Uterus (tissue), 4 donors: ENCODE data around the gene ACTL10. TPM values are rescaled to one million over a fixed set of nuclear protein-coding genes. Genes with fewer than 3 reads are reported as not detected.

Experiments used
- DNase-seq, 2 donors: peaks; one replicate each; pipeline ENCODE4 v3.0.0-alpha.2; 2019 to 2020
- H3K27ac ChIP-seq, 2 donors: fragments of 200-600 bp; sonication (generic); 1 replicate in 1 of 2; 2 replicates in 1 of 2; pipeline ENCODE4 v1.5.1; 2016 to 2018
- H3K27me3 ChIP-seq, 2 donors: fragments of 200-600 bp; sonication (generic); one replicate each; pipeline ENCODE4 v1.5.1; 2018 to 2019; ENCODE audit warnings: control low read depth in 1 of 2
- H3K36me3 ChIP-seq, 2 donors: fragments of 200-600 bp; sonication (generic); one replicate each; pipeline ENCODE4 v1.5.1; 2019; ENCODE audit warnings: control low read depth in 1 of 2
- H3K4me1 ChIP-seq, 2 donors: fragments of 200-600 bp; sonication (generic); one replicate each; pipeline ENCODE4 v1.5.1; 2018 to 2019; ENCODE audit warnings: control low read depth in 1 of 2
- H3K4me3 ChIP-seq, 2 donors: fragments of 200-600 bp; sonication (generic); 1 replicate in 1 of 2; 2 replicates in 1 of 2; pipeline ENCODE4 v1.5.1; 2018 to 2019; ENCODE audit warnings: mild to moderate bottlenecking in 1 of 2
- H3K9me3 ChIP-seq, 2 donors: fragments of 200-600 bp; sonication (generic); one replicate each; pipeline ENCODE4 v1.5.1; 2019; ENCODE audit warnings: control low read depth in 1 of 2
- CTCF ChIP-seq, 4 experiments: fragments of 200-600 bp in 2 of 4; fragments of 450-650 bp in 2 of 4; sonication (generic) in 2 of 4; IDR thresholded peaks; one replicate each; pipeline ENCODE4 v1.5.1; 2016 to 2019; ENCODE audit warnings: antibody characterized with exemption in 4 of 4, mild to moderate bottlenecking in 2 of 4, moderate library complexity in 1 of 4
- POLR2A ChIP-seq, 2 donors: fragments of 450-650 bp; IDR thresholded peaks; one replicate each; pipeline ENCODE4 v1.6.1; 2016; ENCODE audit warnings: antibody characterized with exemption in 2 of 2, mild to moderate bottlenecking in 1 of 2, moderate library complexity in 1 of 2
- intact Hi-C: fragments of 100-400 bp; cut with DNase I; formaldehyde crosslinking; loops from one replicate; pipeline ENCODE4 v1.15.1; 2023; ENCODE audit warnings: low total_unique reads
- total RNA-seq, 4 donors: library from RNA; depleted of rRNA in 3 of 4; stranded (reverse); fragments of >200 nt in 3 of 4; gene quantifications; one replicate each; pipeline versions ENCODE4 v1.1.0 to v1.2.4, GENCODE V29; 2014 to 2023
- donor health status: DM: yes; HTN: yes; CAD: no.

The ACTL10 gene
- total RNA-seq, 4 donors from 2014 or later: 1.4 to 4.4 (median 1.9) TPM; not detected in 1

- Histone ChIP-seq H3K4me1 (peaks cover 7 to 12% of the 10 kb centered on the region in 2 donors), H3K36me3 (no peaks in the 10 kb centered on the region), H3K27me3 (no peaks in the 10 kb centered on the region), H3K27ac (no peak overlapping the region), H3K9me3 (no peaks in the 10 kb centered on the region), H3K4me3 (no peak overlapping the region)
- intact Hi-C loops: no loop called here
- no peak for TF ChIP-seq CTCF (IDR thresholded peaks at IDR 0.05)
- no peak for TF ChIP-seq POLR2A (IDR thresholded peaks at IDR 0.05)
- DNase-seq: peak in 1 of 2 donors; percentile 37
Measured at GRCh38 chr20:33677991-33678702, 11.4 kb downstream of the ACTL10 start.

DNA sequence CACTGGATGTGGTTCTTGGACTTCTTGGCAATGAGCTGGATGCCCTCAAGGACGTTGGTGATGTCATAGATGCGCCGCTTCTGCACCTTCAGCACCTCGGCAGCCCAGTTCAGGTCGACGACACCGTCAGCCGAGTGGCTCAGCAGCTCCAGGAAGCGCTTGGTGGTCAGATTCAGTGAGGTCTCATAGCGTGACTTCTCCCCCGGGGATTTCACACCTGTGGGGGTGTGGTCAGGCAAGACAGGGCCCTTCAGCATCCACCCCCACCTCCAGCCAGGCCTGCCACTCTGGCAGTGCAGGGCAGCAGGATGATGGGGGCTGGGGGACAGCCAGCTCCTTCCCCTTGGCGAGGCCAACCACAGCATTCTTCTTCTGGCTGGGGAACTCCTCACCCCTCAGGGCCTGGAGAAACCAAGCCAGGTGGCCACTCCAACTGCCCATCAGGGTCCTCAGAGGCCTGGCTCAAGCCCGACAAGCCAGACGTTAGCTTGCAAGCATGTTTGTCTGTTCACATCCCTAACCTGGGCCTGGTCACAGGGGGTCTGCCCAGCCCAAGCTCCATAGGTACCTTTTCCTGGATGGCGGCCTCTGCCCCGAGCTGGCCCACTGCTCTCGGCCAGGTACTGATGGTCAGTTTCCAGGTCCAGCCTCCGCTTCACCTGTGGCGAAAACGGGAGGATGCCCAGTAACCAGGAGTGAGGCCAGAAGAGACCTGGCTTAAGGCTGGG, 13.2 kb downstream of the ACTL10 start:
- Histone ChIP-seq H3K27ac (no peak overlapping the region), H3K9me3 (no peaks in the 10 kb centered on the region), H3K4me1 (peaks cover 7 to 9% of the 10 kb centered on the region in 2 donors), H3K27me3 (no peaks in the 10 kb centered on the region), H3K36me3 (no peaks in the 10 kb centered on the region), H3K4me3 (no peak overlapping the region)
- DNase-seq: no peak
- intact Hi-C loops: no loop called here
- TF ChIP-seq POLR2A (IDR thresholded peaks at IDR 0.05): no peak
- TF ChIP-seq CTCF (IDR thresholded peaks at IDR 0.05): no peak

GRCh38 chr20:33680686-33681085, 13.9 kb downstream of the ACTL10 start:
- DNase-seq: no peak
- intact Hi-C loops: no loop called here
- H3K4me3 ChIP-seq: no peak overlapping the region
- no peak for TF ChIP-seq POLR2A (IDR thresholded peaks at IDR 0.05)
- no peaks in the 10 kb centered on the region for H3K9me3 ChIP-seq
- H3K27ac ChIP-seq: no peak overlapping the region
- peaks cover 3 to 9% of the 10 kb centered on the region in 2 donors for H3K4me1 ChIP-seq
- H3K36me3 ChIP-seq: no peaks in the 10 kb centered on the region
- H3K27me3 ChIP-seq: no peaks in the 10 kb centered on the region

DNA sequence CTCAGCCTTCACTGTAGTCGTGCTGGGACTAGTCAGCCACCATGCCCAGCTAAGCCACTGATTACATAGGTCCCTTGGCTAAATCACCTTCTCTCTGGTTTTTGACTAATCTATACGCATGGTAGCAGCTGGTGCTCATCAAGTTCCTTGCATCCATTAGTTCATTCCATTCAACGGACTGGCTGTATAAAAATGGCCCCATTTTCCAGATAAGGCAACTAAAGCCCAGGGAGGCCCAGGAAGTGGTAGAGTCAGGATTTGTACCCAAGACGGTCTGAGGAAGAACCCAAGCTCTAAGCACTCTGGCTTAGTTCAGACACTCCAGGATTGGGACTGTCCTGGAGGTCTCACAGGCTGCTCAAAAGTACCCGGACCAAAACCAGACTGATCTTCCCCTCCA, 14.5 kb downstream of the ACTL10 start:
- Histone ChIP-seq H3K27me3 (no peaks in the 10 kb centered on the region), H3K9me3 (no peaks in the 10 kb centered on the region), H3K36me3 (no peaks in the 10 kb centered on the region), H3K27ac (no peak overlapping the region), H3K4me1 (peaks cover 0 to 8% of the 10 kb centered on the region in 2 donors), H3K4me3 (no peak overlapping the region)
- TF ChIP-seq POLR2A (IDR thresholded peaks at IDR 0.05): no peak
- no peak for TF ChIP-seq CTCF (IDR thresholded peaks at IDR 0.05)
- intact Hi-C loops: no loop called here
- DNase-seq: no peak

GRCh38 chr20:33681728-33682353, 15.1 kb downstream of the ACTL10 start:
- peaks cover 0 to 8% of the 10 kb centered on the region in 2 donors for H3K4me1 ChIP-seq
- no peaks in the 10 kb centered on the region for H3K36me3 ChIP-seq
- no peak overlapping the region for H3K4me3 ChIP-seq
- no peaks in the 10 kb centered on the region for H3K9me3 ChIP-seq
- H3K27ac ChIP-seq: no peak overlapping the region
- no peak for DNase-seq
- TF ChIP-seq POLR2A (IDR thresholded peaks at IDR 0.05): no peak
- TF ChIP-seq CTCF (IDR thresholded peaks at IDR 0.05): no peak
- intact Hi-C loops: no loop called here
- H3K27me3 ChIP-seq: no peaks in the 10 kb centered on the region
